ENCODE measurements around the gene ITGA3. TPM values are rescaled to one million over a fixed set of nuclear protein-coding genes. Genes with fewer than 3 reads are reported as not detected.

Gene ITGA3
- total RNA-seq, 1 donor from 2014 or later, result 211 TPM

- no peak for DNase-seq (ENCODE audit: low spot score)
Observed at GRCh38 chr17:50070908-50071680, 15.2 kb downstream of the ITGA3 start.

DNA sequence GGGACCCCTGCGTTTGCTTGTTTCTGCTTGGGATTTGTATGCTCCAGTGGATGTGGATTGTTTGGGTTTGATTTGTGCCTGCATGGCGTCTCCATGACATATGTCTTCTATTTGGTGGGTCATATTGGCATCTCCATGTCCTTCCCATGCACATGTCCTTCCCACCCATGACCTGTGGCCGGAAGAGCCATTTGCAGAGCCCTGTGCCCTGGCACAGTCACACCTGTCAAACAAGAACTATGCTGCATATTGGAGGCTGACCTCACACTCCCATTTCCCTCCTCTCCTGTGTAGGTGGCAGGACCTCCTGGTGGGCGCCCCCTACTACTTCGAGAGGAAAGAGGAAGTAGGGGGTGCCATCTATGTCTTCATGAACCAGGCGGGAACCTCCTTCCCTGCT is 15.8 kb downstream of the ITGA3 start:
- no peak for DNase-seq (ENCODE audit: low spot score)

DNA sequence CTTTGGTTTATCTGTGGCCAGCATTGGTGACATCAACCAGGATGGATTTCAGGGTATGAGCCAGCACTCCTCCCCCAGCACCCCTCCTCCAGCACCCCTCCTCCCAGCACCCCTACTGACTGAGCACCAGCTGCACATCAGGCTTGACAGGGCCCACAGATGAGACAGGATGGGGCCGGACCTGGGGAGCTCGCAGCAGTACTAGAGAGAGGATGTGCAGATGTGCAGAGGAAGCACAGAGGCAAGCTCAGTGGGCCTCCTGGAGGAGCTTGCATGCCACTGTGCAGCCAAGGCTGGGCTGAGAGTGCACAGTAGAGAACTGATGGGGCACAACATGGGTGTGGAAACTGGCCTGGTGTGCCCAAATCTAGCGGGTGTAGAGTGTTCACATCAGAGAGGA is 16.2 kb downstream of the ITGA3 start:
- no peak for DNase-seq (ENCODE audit: low spot score)

GRCh38 chr17:50072925-50073324 is 17.0 kb downstream of the ITGA3 start:
- DNase-seq (ENCODE audit: low spot score), result no peak

DNA sequence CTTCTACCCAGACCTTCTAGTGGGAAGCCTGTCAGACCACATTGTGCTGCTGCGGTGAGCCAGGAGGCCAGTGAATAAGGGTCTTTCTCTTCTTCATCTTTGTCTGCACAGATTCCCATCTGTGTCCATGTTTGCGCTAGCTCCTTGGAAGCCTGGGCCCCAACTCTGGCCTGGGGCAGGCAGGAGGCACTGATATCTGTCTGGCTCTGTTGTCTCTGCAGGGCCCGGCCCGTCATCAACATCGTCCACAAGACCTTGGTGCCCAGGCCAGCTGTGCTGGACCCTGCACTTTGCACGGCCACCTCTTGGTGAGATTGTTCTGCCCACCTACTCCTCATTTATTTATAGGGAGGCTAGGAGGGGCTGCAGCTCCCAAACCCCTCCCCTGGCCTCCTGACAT is 18.3 kb downstream of the ITGA3 start:
- DNase-seq (ENCODE audit: low spot score), result no peak

DNA sequence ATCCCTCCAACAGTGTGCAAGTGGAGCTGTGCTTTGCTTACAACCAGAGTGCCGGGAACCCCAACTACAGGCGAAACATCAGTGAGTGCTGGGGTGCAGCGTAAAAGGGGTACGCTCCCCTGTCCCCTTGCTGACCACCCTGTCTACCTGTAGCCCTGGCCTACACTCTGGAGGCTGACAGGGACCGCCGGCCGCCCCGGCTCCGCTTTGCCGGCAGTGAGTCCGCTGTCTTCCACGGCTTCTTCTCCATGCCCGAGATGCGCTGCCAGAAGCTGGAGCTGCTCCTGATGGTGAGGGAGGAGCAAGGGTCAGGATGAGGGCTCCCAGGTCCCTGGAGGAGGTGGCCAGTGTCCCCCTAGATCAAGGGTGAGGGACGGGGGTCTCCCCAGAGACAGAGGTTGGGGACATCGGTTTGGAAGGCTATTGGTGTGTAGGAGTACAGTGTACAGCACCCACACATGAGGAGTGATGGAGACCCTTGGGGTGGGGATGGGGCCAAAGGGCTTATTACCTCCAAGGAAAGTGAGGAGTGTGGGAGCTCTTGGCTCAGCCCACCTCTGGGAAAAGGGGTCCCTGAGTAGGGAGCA is 19.6 kb downstream of the ITGA3 start:
- DNase-seq (ENCODE audit: low spot score), result no peak

DNA sequence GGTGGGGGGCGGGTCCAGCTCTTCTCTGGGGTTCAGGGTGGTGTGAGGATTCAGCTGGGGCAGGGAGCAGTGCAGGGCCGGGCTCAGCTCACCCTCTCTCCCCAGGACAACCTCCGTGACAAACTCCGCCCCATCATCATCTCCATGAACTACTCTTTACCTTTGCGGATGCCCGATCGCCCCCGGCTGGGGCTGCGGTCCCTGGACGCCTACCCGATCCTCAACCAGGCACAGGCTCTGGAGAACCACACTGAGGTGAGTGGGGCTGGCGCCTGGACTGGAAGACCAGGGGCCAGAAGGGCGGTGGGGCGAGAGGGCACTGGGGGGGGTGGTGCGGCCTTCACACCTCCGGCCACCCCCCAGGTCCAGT is 20.3 kb downstream of the ITGA3 start:
- DNase-seq (ENCODE audit: low spot score), result no peak

DNA sequence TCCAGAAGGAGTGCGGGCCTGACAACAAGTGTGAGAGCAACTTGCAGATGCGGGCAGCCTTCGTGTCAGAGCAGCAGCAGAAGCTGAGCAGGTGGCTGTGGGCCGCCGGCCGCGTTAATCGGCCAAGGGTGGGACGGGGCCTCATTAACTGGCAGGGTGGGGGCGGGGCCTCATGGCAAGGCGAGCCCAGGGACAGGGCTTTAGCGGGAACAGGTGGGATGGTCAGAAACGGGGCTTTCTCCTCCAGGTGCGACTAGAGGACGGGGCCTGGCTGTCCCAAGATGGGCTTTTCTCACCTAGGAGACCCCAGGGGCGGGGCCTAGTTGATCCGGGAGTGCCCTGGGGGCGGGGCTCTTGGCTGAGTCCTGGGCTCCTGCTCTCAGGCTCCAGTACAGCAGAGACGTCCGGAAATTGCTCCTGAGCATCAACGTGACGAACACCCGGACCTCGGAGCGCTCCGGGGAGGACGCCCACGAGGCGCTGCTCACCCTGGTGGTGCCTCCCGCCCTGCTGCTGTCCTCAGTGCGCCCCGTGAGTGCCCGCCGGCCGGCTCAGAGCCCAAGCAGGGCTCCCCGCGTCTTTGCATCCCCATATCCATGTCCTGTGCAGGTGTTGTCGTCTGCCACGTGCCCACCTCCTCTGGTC is 20.8 kb downstream of the ITGA3 start:
- DNase-seq (ENCODE audit: low spot score), result no peak

- no peak for DNase-seq (ENCODE audit: low spot score)
Observed at GRCh38 chr17:50078430-50078829, 22.5 kb downstream of the ITGA3 start.

DNA sequence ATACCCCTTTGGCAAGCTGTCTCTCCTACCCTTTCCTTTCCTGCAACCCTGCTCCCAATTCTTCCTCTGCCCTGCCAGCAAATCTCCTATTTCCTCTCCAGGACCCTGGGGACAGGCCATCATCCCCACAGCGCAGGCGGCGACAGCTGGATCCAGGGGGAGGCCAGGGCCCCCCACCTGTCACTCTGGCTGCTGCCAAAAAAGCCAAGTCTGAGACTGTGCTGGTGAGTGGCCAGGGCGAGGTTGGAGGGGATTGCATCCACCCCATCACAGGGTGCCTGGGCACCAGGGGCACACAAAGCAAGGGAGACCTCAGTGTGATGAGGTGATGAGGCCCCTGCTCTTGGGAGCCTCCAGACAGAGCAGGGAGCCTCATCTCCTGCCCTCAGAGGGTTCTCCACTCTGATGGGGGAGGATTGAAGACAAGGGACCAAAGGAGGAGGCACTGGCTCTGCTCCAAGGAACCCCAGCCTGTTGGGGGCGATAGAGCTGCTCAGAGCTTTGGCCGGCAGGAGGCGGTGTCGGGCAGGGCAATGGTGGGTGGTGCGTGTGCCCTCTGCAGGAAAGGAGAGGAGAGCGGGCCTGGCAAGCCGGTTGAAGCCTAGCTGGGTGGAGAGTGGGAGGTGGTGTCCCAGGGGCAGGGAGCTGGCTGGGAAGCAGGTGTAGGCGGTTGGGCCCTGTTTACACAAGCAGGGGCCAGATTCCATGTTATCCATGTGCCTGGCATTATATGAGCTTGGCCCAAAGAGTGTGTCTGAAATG is 23.6 kb downstream of the ITGA3 start:
- DNase-seq (ENCODE audit: low spot score), result no peak

DNA sequence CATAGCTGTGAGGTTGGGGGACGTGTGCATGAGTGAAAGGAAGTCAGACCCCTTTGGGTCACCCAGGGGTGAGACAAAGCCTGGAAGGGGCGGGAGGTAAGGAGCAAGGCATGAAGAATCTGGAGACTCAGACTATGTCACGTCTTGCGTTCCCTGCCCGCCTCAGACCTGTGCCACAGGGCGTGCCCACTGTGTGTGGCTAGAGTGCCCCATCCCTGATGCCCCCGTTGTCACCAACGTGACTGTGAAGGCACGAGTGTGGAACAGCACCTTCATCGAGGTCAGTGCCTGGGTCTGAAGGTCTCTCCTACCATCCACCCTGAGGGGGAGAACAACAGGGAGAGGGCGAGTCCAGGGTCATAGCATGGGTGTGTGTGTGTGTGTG is 24.2 kb downstream of the ITGA3 start:
- DNase-seq (ENCODE audit: low spot score), result no peak

DNA sequence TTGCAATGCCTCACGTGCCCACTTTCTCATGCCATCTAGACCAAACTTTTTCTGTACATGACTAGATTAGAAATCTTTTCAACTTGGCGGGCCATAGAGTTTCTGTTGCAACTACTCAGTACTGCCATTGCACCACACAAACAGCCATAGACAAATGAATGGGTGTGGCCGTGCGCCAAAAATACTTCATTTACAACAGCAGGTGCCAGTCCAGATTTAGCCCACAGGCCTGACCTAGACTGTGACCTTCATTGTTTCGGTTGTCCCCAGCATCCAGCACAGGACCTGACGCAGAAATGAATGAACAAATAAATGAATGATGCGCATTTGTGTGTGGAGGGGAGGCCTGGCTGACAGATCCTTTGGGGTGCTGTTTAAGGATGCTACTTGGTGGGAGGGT is 24.9 kb downstream of the ITGA3 start:
- DNase-seq (ENCODE audit: low spot score), result no peak

GRCh38 chr17:50081757-50082156 is 25.8 kb downstream of the ITGA3 start:
- DNase-seq (ENCODE audit: low spot score), result no peak

DNA sequence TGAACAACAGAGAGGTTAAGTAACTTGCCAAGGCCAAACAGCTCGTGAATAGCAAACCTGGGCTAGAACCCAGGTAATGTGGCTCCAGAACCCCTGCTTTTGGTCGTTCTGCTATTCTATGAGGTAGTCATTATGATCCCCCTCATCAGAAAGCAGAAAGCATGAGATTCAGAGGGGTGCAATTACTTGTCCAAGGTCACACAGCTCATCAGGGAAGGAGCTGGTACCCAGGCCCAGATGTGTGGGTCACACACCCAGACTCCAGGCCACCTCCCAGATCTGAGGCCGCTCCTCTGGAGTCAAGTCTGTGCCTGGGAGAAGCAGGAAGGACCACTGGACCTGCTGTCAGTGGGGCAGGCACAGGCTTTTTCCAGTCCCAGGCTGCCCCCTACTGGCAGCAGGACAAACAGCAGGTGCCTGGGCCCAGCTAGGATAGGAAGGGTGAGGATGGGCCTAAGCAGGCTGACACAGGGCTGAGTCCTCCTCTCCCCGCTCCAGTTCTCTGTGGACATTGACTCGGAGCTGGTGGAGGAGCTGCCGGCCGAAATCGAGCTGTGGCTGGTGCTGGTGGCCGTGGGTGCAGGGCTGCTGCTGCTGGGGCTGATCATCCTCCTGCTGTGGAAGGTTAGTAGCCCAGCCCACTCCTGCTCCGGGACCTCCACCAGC is 31.5 kb downstream of the ITGA3 start:
- peak; percentile 76 for DNase-seq (ENCODE audit: low spot score)

- DNase-seq (ENCODE audit: low spot score), result no peak
Observed at GRCh38 chr17:50087912-50088405, 32.0 kb downstream of the ITGA3 start.

DNA sequence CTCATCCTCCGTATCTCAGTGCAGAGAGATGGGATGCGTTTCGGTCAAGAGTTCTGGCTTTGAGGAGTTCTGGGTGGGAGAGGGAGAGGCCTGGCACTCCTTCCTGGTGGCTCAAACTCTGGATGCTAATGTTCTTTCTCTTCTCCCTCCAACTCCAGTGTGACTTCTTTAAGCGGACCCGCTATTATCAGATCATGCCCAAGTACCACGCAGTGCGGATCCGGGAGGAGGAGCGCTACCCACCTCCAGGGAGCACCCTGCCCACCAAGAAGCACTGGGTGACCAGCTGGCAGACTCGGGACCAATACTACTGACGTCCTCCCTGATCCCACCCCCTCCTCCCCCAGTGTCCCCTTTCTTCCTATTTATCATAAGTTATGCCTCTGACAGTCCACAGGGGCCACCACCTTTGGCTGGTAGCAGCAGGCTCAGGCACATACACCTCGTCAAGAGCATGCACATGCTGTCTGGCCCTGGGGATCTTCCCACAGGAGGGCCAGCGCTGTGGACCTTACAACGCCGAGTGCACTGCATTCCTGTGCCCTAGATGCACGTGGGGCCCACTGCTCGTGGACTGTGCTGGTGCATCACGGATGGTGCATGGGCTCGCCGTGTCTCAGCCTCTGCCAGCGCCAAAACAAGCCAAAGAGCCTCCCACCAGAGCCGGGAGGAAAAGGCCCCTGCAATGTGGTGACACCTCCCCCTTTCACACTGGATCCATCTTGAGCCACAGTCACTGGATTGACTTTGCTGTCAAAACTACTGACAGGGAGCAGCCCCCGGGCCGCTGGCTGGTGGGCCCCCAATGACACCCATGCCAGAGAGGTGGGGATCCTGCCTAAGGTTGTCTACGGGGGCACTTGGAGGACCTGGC is 33.3 kb downstream of the ITGA3 start:
- no peak for DNase-seq (ENCODE audit: low spot score)

DNA sequence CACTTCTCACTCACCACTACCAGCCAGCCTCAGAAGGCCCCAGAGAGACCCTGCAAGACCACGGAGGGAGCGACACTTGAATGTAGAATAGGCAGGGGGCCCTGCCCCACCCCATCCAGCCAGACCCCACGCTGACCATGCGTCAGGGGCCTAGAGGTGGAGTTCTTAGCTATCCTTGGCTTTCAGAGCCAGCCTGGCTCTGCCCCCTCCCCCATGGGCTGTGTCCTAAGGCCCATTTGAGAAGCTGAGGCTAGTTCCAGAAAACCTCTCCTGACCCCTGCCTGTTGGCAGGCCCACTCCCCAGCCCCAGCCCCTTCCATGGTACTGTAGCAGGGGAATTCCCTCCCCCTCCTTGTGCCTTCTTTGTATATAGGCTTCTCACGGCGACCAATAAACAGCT is 34.2 kb downstream of the ITGA3 start:
- no peak for DNase-seq (ENCODE audit: low spot score)

DNA sequence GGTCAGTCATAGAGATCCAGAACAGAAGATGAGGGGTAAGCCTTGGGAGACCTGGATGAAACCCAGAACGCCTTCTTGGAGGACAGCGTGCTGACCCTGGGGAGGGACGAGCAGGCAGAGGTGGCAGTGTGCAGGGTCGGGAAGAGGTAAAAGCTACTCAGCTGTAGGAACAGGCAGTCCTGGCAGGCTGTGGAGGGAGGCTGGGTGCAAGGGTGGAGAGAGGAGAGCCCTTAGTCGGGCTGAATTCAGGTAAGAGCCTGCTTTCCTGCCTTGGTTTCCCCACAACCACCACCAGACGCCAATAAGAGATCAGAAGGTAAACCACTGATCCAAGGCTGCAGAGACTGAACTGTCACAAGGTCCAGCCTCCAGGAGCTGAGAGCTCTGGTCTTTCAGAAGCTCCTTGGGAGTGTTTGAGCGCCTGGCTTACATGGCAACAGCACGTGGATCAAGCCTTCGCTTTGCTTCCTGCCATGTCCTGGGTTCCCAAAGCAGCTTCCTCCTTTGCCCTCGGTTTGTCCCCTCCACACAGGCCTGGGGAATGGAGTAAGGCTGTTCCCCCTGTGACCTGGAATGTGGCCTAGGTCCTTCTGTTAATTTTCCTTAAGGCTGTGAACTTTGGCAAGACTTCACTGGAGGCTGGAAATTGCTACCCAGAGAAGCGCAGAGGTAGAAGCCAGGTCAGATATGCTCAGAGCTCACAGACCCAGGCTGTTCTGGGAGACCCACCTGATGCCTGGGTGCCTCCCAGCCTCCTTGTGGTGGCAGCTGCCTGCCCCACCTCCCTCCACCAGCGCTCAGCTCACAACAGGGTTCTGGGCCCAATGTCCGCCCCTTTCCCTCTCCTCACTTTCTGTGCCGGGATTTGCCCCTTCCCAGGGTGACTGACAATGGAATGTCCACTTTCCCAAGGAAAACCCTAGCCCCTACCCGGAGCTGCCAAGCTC is 35.3 kb downstream of the ITGA3 start:
- DNase-seq (ENCODE audit: low spot score), result no peak

- DNase-seq (ENCODE audit: low spot score), result no peak
Observed at GRCh38 chr17:50091918-50092285, 36.0 kb downstream of the ITGA3 start.

DNA sequence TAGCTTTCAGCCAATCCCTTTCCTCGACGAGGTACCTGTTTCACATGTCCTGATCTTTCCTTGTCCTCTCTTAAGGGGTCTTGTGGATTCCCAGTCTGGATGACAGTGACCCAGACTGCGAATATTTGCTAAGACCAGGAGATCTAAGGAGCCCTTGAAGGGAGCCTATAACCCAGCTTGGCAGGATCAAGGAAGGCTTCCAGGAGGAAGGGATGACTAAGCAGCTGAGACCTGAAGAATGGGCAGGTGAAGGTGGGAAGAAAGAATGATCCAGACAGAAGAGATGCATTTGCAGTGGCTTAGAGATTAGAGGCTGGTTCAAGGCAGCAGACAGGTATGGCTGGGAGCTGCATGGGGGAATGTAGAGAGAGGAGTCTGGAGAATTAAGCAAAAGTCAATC is 37.3 kb downstream of the ITGA3 start:
- no peak for DNase-seq (ENCODE audit: low spot score)

All from ureter (tissue), 1 donor.